Gastrocnemius medialis (tissue), 4 donors: ENCODE measurements around the gene RPL23.

Experiments used
- POLR2A ChIP-seq, 2 donors: fragments of 450-650 bp; IDR thresholded peaks; one replicate each; pipeline ENCODE4 v1.6.1; 2017; ENCODE audit warnings: antibody characterized with exemption in 2 of 2, mild to moderate bottlenecking in 2 of 2, moderate library complexity in 2 of 2
- TF ChIP-seq, protein P1 (sequence below), 5 experiments: fragments of 450-650 bp in 3 of 5; fragments of 200-600 bp in 2 of 5; sonication (generic) in 2 of 5; IDR thresholded peaks in 4 of 5; conservative IDR thresholded peaks in 1 of 5; 1 replicate in 4 of 5; 2 replicates in 1 of 5; pipeline ENCODE4 v1.5.1; 2016 to 2019; ENCODE audit warnings: antibody characterized with exemption in 5 of 5, mild to moderate bottlenecking in 3 of 5, moderate library complexity in 3 of 5

DNA sequence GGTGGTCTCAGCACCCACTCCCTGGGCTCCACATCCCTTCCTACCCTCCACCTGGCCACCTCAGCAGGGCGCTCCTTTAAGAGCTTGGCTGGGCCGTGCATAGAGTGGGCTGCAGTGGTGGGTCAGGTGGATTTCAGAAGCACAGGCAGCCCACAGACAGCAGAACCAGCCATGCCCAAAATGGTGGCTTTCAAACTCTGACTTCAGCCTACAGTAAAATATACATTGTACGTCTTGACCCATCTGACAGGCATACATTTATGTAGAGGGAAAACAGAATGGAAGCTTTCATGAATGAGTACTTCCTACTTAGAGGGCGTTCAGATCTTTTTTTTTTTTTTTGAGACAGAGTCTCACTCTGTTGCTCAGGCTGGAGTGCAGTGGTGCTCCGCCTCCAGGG, 45.9 kb upstream of the RPL23 start:
- TF ChIP-seq POLR2A (IDR thresholded peaks at IDR 0.05), result no peak
- TF ChIP-seq, protein P1, sequence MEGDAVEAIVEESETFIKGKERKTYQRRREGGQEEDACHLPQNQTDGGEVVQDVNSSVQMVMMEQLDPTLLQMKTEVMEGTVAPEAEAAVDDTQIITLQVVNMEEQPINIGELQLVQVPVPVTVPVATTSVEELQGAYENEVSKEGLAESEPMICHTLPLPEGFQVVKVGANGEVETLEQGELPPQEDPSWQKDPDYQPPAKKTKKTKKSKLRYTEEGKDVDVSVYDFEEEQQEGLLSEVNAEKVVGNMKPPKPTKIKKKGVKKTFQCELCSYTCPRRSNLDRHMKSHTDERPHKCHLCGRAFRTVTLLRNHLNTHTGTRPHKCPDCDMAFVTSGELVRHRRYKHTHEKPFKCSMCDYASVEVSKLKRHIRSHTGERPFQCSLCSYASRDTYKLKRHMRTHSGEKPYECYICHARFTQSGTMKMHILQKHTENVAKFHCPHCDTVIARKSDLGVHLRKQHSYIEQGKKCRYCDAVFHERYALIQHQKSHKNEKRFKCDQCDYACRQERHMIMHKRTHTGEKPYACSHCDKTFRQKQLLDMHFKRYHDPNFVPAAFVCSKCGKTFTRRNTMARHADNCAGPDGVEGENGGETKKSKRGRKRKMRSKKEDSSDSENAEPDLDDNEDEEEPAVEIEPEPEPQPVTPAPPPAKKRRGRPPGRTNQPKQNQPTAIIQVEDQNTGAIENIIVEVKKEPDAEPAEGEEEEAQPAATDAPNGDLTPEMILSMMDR (IDR thresholded peaks at IDR 0.05 in 4 of 5, conservative IDR thresholded peaks at IDR 0.05 in 1 of 5), result no peak
